ENCODE results near the gene ABCC3.

GRCh38 chr17:50731575-50732460, 97.1 kb downstream of the ABCC3 start:
- TF ChIP-seq CTCF (IDR thresholded peaks at IDR 0.05) (no peak), POLR2A (IDR thresholded peaks at IDR 0.05) (no peak), POLR2AphosphoS5 (IDR thresholded peaks at IDR 0.05) (no peak)

Data from breast epithelium (tissue), 3 donors.